Fibroblast of the aortic adventitia (primary cell): ENCODE measurements around the gene PFKFB4. TPM values are rescaled to one million over a fixed set of nuclear protein-coding genes. Genes with fewer than 3 reads are reported as not detected.

Experiments used
- DNase-seq: peaks from one replicate; pipeline ENCODE4 v3.0.0-alpha.2; 2010; ENCODE audit warnings: low read depth
- H3K4me3 ChIP-seq: 2 replicates; pipeline ENCODE4 v1.5.1; 2011; ENCODE audit warnings: low read depth, mild to moderate bottlenecking, control low read depth, low read length, moderate library complexity
- small RNA-seq: library from RNA; depleted of rRNA; stranded (forward); fragments of <200 nt; gene quantifications from one replicate; pipeline ENCODE3, GENCODE V24; 2012
- total RNA-seq: library from RNA; depleted of rRNA; stranded (reverse); fragments of >200 nt; gene quantifications from 2 replicates; pipeline ENCODE4 v1.2.3, GENCODE V29; 2012; ENCODE audit warnings: low replicate concordance
- TF ChIP-seq, protein P1 (sequence below): IDR thresholded peaks from 2 replicates; pipeline ENCODE4 v1.5.1; 2011; ENCODE audit warnings: mild to moderate bottlenecking, low read length, control low read depth, inconsistent platforms; ENCODE audit not compliant: insufficient read depth

PFKFB4 gene
- total RNA-seq, 1 donor, result 4.7 TPM

DNA sequence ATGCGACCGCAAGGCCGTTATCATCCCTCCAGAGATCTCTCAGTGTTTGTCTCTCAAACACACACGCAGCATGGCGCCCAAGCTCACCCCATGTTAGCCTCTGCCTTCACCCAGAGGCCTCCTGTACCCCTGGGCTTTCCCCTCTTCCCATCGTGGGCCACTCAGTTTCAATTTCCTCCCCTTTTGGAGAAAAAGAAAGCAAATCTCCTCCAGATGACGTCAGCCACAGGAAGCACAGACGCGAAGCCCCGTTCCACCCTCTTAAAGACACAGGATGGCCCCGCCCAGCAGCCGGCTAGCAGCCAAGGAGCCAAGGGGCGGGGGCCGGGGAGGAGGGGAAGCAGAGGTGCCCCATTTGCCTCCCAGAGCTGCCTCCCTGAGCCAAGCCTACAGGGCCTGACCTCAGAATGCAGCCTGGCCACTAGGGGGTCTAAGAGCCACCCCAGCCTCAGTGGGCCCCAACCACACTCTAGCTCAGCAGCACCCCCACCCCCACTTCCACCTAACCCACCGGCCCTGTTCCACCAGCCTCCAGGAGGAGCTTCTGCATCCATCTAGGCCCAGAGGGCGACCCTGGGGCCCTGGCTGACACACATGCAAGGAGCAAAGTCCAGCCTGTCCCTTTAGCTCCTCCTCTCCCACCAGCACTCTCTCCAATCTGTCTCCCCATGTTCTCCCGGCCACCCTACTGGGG lies 83.5 kb downstream of the PFKFB4 start:
- peak overlapping the region; percentile 78 for H3K4me3 ChIP-seq
- TF ChIP-seq, protein P1, sequence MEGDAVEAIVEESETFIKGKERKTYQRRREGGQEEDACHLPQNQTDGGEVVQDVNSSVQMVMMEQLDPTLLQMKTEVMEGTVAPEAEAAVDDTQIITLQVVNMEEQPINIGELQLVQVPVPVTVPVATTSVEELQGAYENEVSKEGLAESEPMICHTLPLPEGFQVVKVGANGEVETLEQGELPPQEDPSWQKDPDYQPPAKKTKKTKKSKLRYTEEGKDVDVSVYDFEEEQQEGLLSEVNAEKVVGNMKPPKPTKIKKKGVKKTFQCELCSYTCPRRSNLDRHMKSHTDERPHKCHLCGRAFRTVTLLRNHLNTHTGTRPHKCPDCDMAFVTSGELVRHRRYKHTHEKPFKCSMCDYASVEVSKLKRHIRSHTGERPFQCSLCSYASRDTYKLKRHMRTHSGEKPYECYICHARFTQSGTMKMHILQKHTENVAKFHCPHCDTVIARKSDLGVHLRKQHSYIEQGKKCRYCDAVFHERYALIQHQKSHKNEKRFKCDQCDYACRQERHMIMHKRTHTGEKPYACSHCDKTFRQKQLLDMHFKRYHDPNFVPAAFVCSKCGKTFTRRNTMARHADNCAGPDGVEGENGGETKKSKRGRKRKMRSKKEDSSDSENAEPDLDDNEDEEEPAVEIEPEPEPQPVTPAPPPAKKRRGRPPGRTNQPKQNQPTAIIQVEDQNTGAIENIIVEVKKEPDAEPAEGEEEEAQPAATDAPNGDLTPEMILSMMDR, result peak; percentile 43
- peak; percentile 92 for DNase-seq

DNA sequence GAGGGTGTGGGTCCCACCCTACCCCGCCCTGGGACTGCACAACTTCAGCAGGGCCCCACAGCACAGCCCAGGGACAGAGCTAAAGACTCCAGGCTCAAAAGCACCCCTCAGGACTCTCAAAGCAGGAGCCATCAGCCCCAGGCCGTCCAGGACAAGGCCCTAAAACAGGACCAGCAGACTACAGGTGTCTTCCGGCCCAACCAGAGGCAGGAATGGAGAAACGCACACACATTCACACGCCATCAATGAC lies 84.0 kb downstream of the PFKFB4 start:
- H3K4me3 ChIP-seq, result peak overlapping the region; percentile 78
- DNase-seq, result no peak
- TF ChIP-seq, protein P1, result no peak

DNA sequence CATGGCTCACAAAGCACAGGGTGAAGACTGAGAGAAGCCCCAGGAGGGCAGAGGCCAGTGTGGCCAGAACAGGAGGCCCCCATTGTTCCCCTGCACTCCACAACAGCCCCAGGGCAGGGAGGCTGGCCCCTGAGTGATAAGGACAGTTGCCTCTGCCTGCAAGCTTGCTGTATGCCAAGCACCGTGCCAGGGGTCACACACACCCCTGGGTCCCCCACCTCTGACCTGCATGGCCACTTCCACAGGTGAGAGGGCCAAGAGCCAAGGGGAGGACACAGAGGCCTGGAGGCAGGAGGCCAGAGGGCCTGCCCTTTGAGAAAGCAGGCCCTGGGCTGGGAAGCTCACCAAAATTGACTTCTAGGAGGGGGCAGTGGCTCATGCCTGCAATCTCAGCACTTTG lies 86.3 kb downstream of the PFKFB4 start:
- H3K4me3 ChIP-seq, result no peak overlapping the region
- TF ChIP-seq, protein P1, result no peak
- no peak for DNase-seq

DNA sequence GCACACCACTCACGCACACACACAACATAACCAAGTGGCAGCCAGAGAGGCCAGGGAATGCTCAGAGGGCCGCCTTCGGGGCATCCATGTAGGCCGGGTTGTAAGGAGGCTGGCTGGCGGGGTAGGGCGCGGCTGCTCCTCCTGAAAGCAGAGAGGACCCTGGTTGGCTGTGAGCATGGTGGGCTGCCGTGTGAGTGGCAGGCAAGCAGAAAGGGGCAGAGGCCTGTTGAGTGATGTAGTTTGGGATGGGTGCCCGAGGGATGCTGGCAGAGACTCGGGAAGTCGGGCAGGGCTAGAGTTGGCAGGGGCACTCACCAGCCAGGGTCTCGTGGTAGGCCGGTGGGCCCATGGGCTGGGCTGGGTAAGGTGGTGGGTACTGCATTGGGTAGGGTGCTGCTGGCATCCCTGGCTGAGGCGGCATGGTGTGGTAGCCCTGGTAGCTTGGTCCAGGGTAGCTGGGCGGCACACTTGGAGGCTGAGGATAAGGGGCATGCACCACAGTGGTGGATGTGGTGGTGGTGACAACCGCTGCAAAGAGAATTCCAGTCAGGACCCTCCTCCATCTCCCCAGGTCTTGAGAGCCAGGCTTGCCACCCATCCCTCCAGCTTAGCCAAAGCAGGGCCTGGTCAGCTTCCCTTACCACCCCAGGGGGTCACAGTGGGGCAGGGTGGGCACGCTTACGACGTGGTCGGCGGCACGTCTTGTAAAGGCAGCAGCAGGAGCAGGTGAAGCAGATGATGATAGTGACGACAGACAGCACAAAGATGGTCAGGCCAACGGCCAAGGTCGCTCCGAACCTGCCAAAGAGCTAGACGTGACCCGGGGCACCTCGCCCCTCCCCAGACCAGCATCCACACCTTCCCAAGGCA lies 87.3 kb downstream of the PFKFB4 start:
- H3K4me3 ChIP-seq, result no peak overlapping the region
- TF ChIP-seq, protein P1, result no peak
- DNase-seq, result no peak

DNA sequence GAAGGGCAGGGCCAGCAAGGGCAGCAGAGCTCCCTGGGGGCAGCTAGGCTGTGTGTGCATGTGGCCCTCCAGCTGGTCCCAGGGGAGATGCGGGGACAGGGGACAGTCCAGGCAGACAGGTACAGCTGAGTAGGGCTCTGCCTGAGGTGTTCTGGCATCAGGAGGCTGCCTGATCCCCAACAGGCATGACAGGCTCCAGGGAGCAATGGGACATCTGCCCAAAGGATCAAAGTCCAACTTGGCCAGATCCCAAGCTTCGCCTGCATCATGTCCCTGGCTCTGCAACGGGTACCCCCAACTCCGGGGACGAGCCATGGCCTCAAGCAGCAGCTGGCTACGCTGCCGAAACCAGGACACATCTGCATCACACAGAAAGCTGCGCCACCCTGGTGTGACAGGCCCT lies 88.3 kb downstream of the PFKFB4 start:
- no peak overlapping the region for H3K4me3 ChIP-seq
- DNase-seq, result no peak
- TF ChIP-seq, protein P1, result no peak

Small RNA genes lying within 50 kb of the gene (small RNA-seq; reads per million reads assigned to genes)
- not detected for gene MIR6823

Other genes with a start within 250 kb of the PFKFB4 start
- gene SPINK8, start 223.1 kb downstream of the PFKFB4 start, total RNA-seq, result not detected in 2 replicates
- gene FBXW12, start 184.6 kb downstream of the PFKFB4 start, total RNA-seq, result 0.27 TPM in 1 of 2 replicates, not detected in the other
- gene PLXNB1, start 126.7 kb downstream of the PFKFB4 start, total RNA-seq, result 30.0 and 59.5 TPM in 2 replicates
- 19.3 and 38.0 TPM in 2 replicates for gene CCDC51, start 116.7 kb downstream of the PFKFB4 start, total RNA-seq
- gene TMA7, start 116.5 kb downstream of the PFKFB4 start, total RNA-seq, result 234 and 390 TPM in 2 replicates
- 4.0 and 14.5 TPM in 2 replicates for gene ATRIP, start 110.1 kb downstream of the PFKFB4 start, total RNA-seq
- gene SHISA5, start 52.6 kb downstream of the PFKFB4 start, total RNA-seq, result 60.4 and 107 TPM in 2 replicates
- gene UCN2, start 7.0 kb upstream of the PFKFB4 start, total RNA-seq, result 0.54 TPM in 1 of 2 replicates, not detected in the other
- gene COL7A1, start 38.5 kb upstream of the PFKFB4 start, total RNA-seq, result 8.6 and 10.2 TPM in 2 replicates
- gene UQCRC1, start 52.8 kb upstream of the PFKFB4 start, total RNA-seq, result 97.2 and 196 TPM in 2 replicates
- gene TMEM89, start 65.0 kb upstream of the PFKFB4 start, total RNA-seq, result not detected in 2 replicates
- 11.6 and 19.5 TPM in 2 replicates for gene SLC26A6, start 78.7 kb upstream of the PFKFB4 start, total RNA-seq
- 0.81 and 0.98 TPM in 2 replicates for gene CELSR3, start 106.1 kb upstream of the PFKFB4 start, total RNA-seq
- gene NCKIPSD, start 129.1 kb upstream of the PFKFB4 start, total RNA-seq, result 8.1 and 20.0 TPM in 2 replicates
- 35.7 and 44.3 TPM in 2 replicates for gene IP6K2, start 160.4 kb upstream of the PFKFB4 start, total RNA-seq